Measurements from ENCODE around the gene TPSG1.
"Not testable (repeated sequence)": the region's sequence is repeated elsewhere in the genome, so short reads cannot be mapped to it uniquely, and the experiment has no call there.

GRCh38 chr16:1226692-1227091 is 1.6 kb upstream of the TPSG1 start:
- not testable (repeated sequence) for TF ChIP-seq CTCF (IDR thresholded peaks at IDR 0.05; ENCODE audit: borderline replicate concordance, extremely low read depth, low read length, poor library complexity, severe bottlenecking); EZH2 (IDR thresholded peaks at IDR 0.05; ENCODE audit: borderline replicate concordance, low read depth, low read length, severe bottlenecking)
